ENCODE data around the gene C19orf47. TPM values are rescaled to one million over a fixed set of nuclear protein-coding genes. Genes with fewer than 3 reads are reported as not detected.

Gene C19orf47
- total RNA-seq, 4 donors from 2014 or later, result 12.3 to 16.5 (median 13.8) TPM

GRCh38 chr19:40322951-40323615, 25.1 kb downstream of the C19orf47 start:
- Histone ChIP-seq H3K9me3 (no peaks in the 10 kb centered on the region), H3K4me1 (no peaks in the 10 kb centered on the region), H3K27ac (no peak overlapping the region), H3K4me3 (no peak overlapping the region), H3K27me3 (no peaks in the 10 kb centered on the region), H3K36me3 (peaks cover 0 to 71% (median 27%) of the 10 kb centered on the region in 4 donors)
- in situ Hi-C loops (cut with MboI; ENCODE audit: low pct_ligation_motif_present in 1 of 4, low pct_unique_long_range_greater_than_20kb in 1 of 4, low sequenced_read_pairs in 3 of 4) (loop anchor here in 1 of 4 donors (25.0 kb wide), 1 partner anchor 264 kb away; the partner anchor contains the start of gene SHKBP1), intact Hi-C loops (cut with DNase I; ENCODE audit: low total_unique reads) (no loop called here)
- TF ChIP-seq EP300 (IDR thresholded peaks at IDR 0.05; ENCODE audit: low read depth) (no peak), POLR2AphosphoS5 (IDR thresholded peaks at IDR 0.05) (no peak), POLR2A (IDR thresholded peaks at IDR 0.05) (no peak), CTCF (IDR thresholded peaks at IDR 0.05) (no peak)
- DNase-seq, result no peak
- WGBS, 2 donors (ENCODE audit: low coverage in 1 of 2), result 91% methylated on average over 15 of the region's 15 CpGs; no CpG with 5 or more reads in 1 of the 2 donors

GRCh38 chr19:40322271-40322610, 26.0 kb downstream of the C19orf47 start:
- Histone ChIP-seq H3K9me3 (no peaks in the 10 kb centered on the region), H3K4me1 (no peaks in the 10 kb centered on the region), H3K27ac (no peak overlapping the region), H3K36me3 (peaks cover 0 to 65% (median 24%) of the 10 kb centered on the region in 4 donors), H3K4me3 (no peak overlapping the region), H3K27me3 (no peaks in the 10 kb centered on the region)
- in situ Hi-C loops (cut with MboI; ENCODE audit: low pct_ligation_motif_present in 1 of 4, low pct_unique_long_range_greater_than_20kb in 1 of 4, low sequenced_read_pairs in 3 of 4) (loop anchor here in 1 of 4 donors (25.0 kb wide), 1 partner anchor 265 kb away; the partner anchor contains the start of gene SHKBP1), intact Hi-C loops (cut with DNase I; ENCODE audit: low total_unique reads) (no loop called here)
- 92 to 100% methylated on average over 1 to 7 of the region's 7 CpGs for WGBS, 2 donors (ENCODE audit: low coverage in 1 of 2)
- no peak for DNase-seq
- TF ChIP-seq POLR2AphosphoS5 (IDR thresholded peaks at IDR 0.05) (no peak), POLR2A (IDR thresholded peaks at IDR 0.05) (no peak), CTCF (IDR thresholded peaks at IDR 0.05) (no peak), EP300 (IDR thresholded peaks at IDR 0.05; ENCODE audit: low read depth) (no peak)

GRCh38 chr19:40321566-40322270, 26.5 kb downstream of the C19orf47 start:
- DNase-seq, result no peak
- TF ChIP-seq POLR2A (IDR thresholded peaks at IDR 0.05), result no peak
- TF ChIP-seq POLR2AphosphoS5 (IDR thresholded peaks at IDR 0.05), result no peak
- TF ChIP-seq CTCF (IDR thresholded peaks at IDR 0.05), result no peak
- in situ Hi-C loops (cut with MboI; ENCODE audit: low pct_ligation_motif_present in 1 of 4, low pct_unique_long_range_greater_than_20kb in 1 of 4, low sequenced_read_pairs in 3 of 4) (loop anchor here in 1 of 4 donors (25.0 kb wide), 1 partner anchor 266 kb away; the partner anchor contains the start of gene SHKBP1), intact Hi-C loops (cut with DNase I; ENCODE audit: low total_unique reads) (no loop called here)
- H3K27me3 ChIP-seq, result no peaks in the 10 kb centered on the region
- H3K4me3 ChIP-seq, result no peak overlapping the region
- H3K36me3 ChIP-seq, result peaks cover 0 to 65% (median 24%) of the 10 kb centered on the region in 4 donors
- WGBS, 2 donors (ENCODE audit: low coverage in 1 of 2), result 95% methylated on average over 27 of the region's 27 CpGs; no CpG with 5 or more reads in 1 of the 2 donors
- no peaks in the 10 kb centered on the region for H3K4me1 ChIP-seq
- no peaks in the 10 kb centered on the region for H3K9me3 ChIP-seq
- H3K27ac ChIP-seq, result no peak overlapping the region

GRCh38 chr19:40321076-40321475, 27.1 kb downstream of the C19orf47 start:
- DNase-seq, result no peak
- in situ Hi-C loops (cut with MboI; ENCODE audit: low pct_ligation_motif_present in 1 of 4, low pct_unique_long_range_greater_than_20kb in 1 of 4, low sequenced_read_pairs in 3 of 4), result loop anchor here in 1 of 4 donors (25.0 kb wide), 1 partner anchor 266 kb away; the partner anchor contains the start of gene SHKBP1
- TF ChIP-seq POLR2A (IDR thresholded peaks at IDR 0.05) (no peak), EP300 (IDR thresholded peaks at IDR 0.05; ENCODE audit: low read depth) (no peak), CTCF (IDR thresholded peaks at IDR 0.05) (no peak), POLR2AphosphoS5 (IDR thresholded peaks at IDR 0.05) (no peak)

More at GRCh38 chr19:40321076-40321475, 27.1 kb downstream of the C19orf47 start:
- H3K4me1 ChIP-seq, result no peaks in the 10 kb centered on the region
- no peaks in the 10 kb centered on the region for H3K27me3 ChIP-seq
- intact Hi-C loops (cut with DNase I; ENCODE audit: low total_unique reads), result no loop called here
- H3K4me3 ChIP-seq, result no peak overlapping the region
- no peaks in the 10 kb centered on the region for H3K9me3 ChIP-seq
- no peak overlapping the region for H3K27ac ChIP-seq
- 92 to 95% methylated on average over 2 to 18 of the region's 18 CpGs for WGBS, 2 donors (ENCODE audit: low coverage in 1 of 2)
- H3K36me3 ChIP-seq, result peaks cover 0 to 59% (median 22%) of the 10 kb centered on the region in 4 donors
